RPMI7951 (cell line): ENCODE measurements around the gene ITPRID1. TPM values are rescaled to one million over a fixed set of nuclear protein-coding genes. Genes with fewer than 3 reads are reported as not detected.

Experiments
- DNase-seq: peaks from one replicate; pipeline ENCODE4 v3.0.0-alpha.2; 2012; ENCODE audit warnings: low read depth
- total RNA-seq: library from RNA; depleted of rRNA; stranded (reverse); fragments of >200 nt; shearing (Covaris generic); gene quantifications from 2 replicates; pipeline ENCODE4 v1.2.3, GENCODE V29; 2014; rRNA removed

Gene ITPRID1
- total RNA-seq, 1 experiment from 2014 or later = not detected

- no peak for DNase-seq
Measured at GRCh38 chr7:31695859-31696614, 182.1 kb downstream of the ITPRID1 start.

DNA sequence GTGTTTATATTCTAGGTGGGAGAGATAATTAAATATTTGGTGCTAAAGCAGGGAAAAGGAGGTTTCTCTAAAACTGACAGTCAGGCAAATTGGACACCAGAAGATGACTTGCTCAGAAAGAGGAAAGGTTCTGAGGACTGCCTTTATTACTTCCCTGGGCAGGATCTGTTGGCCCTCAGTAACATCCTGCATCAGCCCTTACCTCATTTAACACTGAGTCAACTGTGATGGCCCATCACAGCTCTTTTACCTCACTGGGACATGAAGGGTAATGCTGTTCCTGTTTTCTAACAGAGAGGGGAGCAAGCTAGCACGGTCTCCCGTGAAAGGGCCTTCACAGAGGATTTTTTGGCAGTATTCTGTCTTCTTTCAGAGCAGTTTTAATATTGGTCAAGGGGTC, 185.2 kb downstream of the ITPRID1 start:
- no peak for DNase-seq

GRCh38 chr7:31702354-31702753, 188.5 kb downstream of the ITPRID1 start:
- DNase-seq = no peak

DNA sequence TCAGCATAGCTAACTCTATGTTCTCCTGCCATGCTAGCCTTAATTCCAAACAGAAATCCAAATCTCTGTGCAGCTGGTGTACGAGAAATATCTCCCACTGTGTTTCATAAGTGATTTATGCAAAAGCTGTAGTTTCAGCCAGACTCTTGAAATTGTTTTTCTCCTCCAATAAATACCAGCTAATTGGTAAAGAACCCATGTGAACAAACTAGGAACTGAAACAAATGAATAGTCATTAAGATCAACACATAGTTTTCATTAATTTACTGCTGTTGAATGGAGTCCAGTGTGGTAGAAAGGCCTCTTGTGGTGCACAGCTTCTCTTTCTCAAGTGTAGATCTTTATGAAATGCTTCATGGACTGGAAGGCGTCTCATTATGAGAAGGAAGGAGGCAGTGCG, 191.5 kb downstream of the ITPRID1 start:
- no peak for DNase-seq

DNA sequence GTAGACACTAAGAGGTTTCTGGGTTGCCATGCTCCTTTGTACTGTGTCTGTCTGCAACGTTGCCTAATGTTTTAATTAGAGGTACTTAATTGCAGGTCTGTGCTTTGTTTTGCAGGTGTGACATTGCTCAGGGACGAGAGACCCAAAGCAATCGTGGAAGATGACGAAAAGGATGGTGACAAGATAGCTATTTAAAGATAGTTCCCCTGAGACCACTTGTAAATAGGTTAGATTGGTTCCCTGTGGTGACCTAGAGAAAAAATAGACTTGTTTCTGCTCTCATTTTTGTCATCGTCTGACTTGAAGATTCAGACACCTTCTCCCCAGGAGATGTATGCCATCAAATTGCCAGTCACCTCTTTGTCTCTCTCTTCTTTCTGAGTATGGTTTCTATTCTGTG, 193.2 kb downstream of the ITPRID1 start:
- DNase-seq = no peak

Other genes starting within 250 kb of the ITPRID1 start
- not detected in 2 replicates for gene NEUROD6, start 173.4 kb upstream of the ITPRID1 start, total RNA-seq
- not detected in 2 replicates for gene PPP1R17, start 173.1 kb downstream of the ITPRID1 start, total RNA-seq